ENCODE results near the gene RGS19.

DNA sequence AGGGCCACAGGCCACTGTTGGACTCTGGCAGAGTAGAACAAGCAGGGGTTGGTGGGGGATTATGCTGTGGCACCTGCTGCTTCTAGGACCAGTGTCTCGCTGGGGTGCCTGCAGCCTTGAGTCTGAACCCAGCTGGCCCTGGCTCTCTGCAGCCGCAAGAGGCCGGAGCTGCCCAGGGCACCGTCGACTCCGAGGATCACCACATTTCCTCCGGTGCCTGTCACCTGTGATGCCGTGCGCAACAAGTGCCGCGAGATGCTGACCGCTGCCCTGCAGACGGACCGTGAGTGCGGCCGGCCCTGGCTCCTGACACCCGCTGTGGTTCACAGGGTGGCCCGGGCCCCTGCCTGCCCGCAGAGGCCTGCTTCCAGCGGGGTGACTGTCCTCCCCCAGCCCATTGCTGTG, 10.1 kb downstream of the RGS19 start:
- TF ChIP-seq, protein P1, sequence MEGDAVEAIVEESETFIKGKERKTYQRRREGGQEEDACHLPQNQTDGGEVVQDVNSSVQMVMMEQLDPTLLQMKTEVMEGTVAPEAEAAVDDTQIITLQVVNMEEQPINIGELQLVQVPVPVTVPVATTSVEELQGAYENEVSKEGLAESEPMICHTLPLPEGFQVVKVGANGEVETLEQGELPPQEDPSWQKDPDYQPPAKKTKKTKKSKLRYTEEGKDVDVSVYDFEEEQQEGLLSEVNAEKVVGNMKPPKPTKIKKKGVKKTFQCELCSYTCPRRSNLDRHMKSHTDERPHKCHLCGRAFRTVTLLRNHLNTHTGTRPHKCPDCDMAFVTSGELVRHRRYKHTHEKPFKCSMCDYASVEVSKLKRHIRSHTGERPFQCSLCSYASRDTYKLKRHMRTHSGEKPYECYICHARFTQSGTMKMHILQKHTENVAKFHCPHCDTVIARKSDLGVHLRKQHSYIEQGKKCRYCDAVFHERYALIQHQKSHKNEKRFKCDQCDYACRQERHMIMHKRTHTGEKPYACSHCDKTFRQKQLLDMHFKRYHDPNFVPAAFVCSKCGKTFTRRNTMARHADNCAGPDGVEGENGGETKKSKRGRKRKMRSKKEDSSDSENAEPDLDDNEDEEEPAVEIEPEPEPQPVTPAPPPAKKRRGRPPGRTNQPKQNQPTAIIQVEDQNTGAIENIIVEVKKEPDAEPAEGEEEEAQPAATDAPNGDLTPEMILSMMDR (IDR thresholded peaks at IDR 0.05) = no peak
- no peak for TF ChIP-seq EZH2 (IDR thresholded peaks at IDR 0.05)
